HG03571 (cell line): ENCODE data around the gene TMEM138.
A peak's percentile ranks its signal among the peaks of the same experiment; 100 is the strongest.

Source experiments
- ATAC-seq: cut with Tn5 transposase; IDR thresholded peaks from one replicate; pipeline ENCODE4 v1.9.1; 2021; ENCODE audit not compliant: unreplicated experiment

The TMEM138 gene

DNA sequence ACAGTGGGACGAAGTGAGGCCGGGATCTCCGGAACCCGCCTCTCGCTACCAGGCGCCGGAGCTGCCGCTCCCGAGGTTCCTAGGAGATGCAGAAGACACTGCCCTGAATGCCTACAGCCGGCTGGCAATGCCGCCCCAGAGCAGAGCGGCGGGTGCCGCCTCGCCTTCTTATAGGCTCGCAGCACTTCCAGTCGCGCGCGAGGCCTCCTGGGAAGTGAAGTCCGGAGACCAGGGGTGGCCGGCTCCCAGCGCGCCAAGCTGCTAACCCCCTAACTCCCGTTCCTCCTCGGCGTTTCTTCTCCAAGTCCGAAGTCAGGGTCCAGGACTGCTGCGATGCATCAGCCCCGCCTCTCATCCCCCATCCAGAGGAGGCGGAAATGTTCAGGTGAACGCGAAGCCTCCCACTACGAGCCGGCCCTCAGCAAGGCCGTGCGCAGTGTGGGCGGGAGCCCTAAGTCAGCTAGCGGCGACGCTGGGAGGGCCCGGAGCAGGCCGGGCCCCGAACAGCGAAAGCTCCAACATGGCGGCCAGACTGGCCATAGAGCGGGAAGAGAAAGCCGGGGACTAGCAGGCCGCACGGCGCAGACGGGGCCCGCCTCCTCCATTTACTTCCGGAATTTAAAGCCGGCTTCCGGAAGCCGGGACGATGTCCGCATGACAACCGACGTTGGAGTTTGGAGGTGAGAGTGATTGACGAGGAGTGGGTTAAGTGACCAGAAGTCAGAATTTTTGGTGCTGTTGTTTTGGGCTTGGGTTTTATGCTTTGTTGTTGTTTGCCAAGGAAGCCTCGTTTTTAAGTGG lies at the start of gene TMEM138, which contains the start of gene CYB561A3:
Gene TMEM138, plus strand, starts transcription at position 634 of the 801 bp plus-strand sequence. CDS start 2,017 bp downstream, outside the sequence.
Gene CYB561A3, minus strand, starts transcription at position 142 of the 801 bp plus-strand sequence. CDS start 5,169 bp downstream, outside the sequence.
- ATAC-seq: peak; percentile 77

DNA sequence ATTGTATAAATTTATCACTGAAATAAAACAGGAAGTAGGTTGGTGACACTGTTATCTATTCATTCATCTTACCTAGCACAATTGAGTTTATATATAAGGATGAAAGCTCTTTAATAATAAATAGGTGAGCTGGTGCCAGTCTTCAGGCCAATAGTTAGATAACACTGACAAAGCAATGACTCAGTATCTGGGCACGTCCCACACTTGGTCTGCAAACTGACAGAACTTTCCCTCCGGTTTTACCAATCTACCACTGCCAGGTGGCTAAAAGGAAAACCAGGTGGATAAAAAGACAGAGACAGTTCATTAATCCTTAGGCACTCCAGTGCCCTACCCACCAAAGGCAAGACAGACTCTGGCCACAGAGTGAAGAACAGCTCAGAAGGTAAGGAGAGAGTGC lies 46.9 kb upstream of the TMEM138 start:
- ATAC-seq: no peak

DNA sequence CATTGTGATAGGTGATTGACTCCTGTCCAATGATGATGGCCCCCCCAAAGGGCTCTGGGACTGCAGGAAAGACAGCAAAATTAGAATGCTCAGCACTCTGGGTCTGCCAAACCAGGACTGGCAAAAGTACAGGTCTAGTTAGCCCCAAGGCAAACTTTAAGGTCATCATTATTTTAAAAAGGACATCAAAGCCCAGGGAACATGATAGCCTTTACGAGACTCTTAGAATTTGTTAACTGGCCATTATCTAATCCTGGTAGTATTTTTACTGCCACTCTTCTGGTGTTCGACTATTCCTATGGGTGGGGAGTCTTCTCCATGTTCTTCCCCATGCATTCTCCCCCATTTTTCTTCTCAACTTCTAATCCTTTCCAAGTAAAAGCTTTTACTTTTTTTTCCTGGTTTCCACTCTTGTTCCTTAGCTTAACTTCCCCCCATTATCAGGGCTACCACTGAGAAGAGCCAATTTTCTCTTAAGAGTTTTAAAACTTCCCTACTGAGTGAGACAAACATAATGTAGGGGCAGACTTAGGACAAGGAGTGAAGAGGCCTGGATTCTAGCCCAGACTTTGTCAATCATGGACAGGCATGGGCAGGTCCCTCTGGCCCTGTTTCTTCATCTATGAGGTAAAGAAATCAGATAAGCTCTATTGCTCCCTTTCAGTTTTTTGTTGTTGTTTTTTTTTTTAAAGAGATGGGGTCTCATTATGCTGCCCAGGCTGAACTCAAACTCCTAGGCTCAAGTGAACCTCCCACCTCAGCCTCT lies 36.3 kb upstream of the TMEM138 start:
- no peak for ATAC-seq

DNA sequence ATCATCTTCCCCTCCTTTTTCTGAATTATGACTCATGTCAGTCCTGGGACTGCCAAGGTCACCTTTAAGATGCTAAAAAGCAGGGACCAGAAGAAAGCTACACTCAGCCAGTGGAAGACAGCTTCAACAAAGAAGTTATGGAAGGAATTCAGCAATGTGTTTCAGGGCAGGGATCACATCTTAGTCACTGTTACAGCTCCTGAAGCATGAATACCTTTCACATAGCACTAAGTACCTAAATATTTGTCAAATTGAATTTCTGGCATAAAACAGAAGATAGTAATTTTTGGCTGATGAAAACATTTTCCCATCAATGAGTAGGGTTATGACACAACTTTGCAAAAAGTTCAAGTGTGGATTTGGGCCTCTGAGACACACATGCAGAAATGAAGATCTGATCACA lies 34.5 kb upstream of the TMEM138 start:
- no peak for ATAC-seq

DNA sequence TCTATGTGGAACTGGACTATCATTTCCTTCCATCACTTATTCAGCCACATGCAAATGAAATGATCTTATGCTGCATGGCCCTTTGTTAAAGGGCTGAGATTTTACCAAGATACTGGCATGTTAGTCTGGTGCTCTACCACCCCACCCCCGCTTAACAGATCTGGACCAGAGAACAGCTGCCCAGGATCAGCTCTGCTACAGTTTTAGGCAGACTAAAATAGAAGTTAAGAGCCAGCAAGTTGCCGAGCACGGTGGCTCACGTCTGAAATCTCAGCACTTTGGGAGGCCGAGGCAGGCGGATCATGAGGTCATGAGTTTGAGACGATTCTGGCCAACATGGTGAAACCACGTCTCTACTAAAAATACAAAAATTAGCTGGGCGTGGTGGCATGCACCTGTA lies 33.8 kb upstream of the TMEM138 start:
- ATAC-seq: no peak

DNA sequence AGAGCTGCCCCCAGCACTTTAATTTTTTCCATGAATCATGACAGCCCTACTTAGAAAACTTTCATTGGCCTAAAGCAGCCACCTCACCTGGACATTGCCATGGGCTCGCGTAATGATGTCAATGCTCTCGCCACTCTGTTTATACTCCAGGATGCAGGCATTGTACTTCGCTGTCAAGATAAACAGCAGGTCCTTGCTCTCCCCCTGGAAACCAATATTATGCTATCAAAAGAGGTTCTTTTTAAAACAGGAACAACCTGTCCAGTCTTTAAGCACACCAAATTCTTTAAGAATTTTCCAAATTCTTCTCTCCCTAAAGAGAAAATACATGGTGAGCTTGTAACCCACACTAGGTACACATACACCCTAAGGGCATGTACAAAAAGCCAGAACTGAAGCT lies 32.3 kb upstream of the TMEM138 start:
- no peak for ATAC-seq

DNA sequence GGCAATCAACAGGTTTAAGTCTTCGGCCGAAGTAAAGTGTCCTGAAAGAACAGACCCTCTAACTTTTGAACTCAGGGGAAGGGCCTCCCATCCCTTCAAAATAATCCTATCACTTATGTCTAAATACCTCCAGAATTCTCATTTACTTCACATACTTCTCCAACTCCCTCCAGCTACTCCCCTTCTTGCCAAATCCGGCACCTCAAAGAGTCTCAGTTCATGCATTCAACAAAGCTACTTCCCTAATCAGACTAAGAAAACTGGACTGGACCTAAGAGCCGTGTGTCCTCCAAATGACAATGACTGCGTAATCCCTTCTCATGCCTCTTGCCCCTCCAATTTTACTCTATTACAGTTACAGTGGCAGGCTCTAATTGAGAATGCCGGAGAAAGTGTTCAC lies 30.5 kb upstream of the TMEM138 start:
- ATAC-seq: no peak

DNA sequence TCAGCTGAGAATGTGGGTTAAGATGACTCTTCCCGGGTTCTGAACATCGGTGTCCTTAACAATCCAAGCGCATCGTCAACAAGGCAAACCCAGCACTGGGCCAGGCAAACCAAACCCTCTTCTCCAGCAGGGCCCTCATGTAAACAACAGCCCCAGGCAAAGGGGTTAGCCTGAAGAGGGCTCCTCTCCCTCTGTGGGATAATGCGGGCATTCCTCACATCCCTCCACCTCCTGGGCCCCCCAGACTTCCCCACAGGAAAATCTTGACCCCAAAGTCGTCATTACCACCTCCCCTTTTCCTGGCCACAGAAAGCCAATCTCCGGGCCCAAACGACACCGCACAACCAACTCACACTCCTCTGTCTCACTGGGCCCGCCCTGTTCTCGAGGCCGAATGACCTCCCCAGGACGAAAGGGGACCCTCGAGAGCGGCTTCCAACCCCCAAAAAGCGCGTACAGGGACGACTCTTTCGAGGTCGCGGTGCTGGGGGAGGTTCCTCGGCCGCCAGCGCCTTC lies 29.8 kb upstream of the TMEM138 start:
- ATAC-seq: no peak

DNA sequence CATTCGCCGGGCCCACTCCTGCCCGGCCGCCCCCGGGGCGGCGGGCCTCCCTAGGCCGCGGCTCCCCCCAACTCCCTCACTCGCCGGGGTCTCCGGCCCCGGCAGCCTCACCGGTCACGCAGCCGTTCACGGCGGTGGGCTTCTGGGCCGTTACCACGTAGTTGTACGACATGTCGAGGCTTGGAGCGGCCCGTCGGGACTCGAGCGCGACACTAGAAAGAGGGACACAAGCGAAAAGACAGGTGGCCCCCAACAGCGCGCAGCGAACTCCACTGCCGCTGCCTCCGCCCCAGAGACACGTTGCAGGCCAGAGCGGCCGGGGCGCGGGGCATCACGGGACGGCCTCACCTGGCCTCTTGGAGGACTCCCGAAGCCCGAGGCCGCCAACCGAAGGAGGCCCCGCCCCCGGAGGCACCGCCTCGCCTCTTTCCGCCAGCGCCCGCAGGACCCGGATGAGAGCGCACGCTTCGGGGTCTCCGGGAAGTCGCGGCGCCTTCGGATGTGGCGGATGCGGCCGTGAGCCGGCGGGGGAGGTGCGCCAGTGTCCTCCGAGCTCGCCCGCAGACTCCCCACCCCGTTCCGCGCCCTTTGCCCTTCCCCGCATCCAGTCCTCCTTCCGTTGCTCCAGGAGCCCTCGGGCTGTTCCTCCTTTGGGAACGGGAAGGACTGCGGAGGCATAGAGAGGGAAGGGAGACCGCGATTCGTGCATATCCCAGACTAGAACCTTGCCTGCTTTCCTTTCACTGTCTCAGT lies 29.2 kb upstream of the TMEM138 start, which contains the start of the genes DDB1 and TKFC:
Gene DDB1, minus strand, starts transcription at position 309 of the 753 bp plus-strand sequence. Its CDS starts 137 bp downstream, at position 172.
Gene TKFC, plus strand, starts transcription at position 432 of the 753 bp plus-strand sequence. CDS start 1,501 bp downstream, outside the sequence.
- ATAC-seq: peak; percentile 83

DNA sequence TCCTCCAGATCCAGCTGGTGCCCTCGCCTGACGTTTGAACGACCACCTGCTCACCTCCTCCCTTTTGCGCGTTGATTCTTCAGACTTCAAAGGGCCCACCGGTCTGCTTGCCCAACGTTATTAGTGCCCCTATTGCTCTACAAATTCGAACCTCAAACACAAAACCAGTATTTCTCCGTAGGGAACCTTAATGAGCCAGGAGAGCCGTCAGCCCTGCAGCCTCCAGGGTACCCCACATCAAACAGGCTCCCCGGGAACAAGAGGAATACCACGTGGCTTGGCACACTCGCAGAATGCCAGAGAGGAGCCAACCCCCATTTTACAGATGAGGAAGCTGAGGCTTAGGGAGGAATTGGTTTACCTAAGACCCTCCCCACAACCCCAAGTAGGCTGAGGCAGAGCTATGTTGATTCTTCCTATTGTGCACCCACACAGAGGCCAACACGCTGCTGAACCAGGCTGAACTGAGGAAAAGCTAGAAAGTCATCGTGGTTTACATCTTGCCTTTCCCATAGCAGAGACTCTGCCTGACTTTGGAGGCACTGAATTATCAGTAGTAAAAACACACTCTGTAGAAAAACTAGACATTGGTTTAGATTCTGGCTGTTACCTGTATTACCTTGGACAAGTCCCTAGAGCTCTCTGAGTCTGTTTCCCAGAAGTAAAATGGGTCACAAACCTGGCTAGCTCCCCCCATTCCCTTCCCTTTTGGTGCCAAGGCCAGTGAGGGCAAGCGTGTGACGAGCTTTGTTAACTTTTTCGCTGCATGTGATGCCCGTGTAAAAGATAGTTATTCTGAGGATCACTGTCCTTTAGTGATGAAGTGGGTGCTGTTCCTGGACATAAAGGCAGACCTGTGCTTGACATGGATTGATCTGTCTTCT lies 28.4 kb upstream of the TMEM138 start:
- ATAC-seq: no peak

DNA sequence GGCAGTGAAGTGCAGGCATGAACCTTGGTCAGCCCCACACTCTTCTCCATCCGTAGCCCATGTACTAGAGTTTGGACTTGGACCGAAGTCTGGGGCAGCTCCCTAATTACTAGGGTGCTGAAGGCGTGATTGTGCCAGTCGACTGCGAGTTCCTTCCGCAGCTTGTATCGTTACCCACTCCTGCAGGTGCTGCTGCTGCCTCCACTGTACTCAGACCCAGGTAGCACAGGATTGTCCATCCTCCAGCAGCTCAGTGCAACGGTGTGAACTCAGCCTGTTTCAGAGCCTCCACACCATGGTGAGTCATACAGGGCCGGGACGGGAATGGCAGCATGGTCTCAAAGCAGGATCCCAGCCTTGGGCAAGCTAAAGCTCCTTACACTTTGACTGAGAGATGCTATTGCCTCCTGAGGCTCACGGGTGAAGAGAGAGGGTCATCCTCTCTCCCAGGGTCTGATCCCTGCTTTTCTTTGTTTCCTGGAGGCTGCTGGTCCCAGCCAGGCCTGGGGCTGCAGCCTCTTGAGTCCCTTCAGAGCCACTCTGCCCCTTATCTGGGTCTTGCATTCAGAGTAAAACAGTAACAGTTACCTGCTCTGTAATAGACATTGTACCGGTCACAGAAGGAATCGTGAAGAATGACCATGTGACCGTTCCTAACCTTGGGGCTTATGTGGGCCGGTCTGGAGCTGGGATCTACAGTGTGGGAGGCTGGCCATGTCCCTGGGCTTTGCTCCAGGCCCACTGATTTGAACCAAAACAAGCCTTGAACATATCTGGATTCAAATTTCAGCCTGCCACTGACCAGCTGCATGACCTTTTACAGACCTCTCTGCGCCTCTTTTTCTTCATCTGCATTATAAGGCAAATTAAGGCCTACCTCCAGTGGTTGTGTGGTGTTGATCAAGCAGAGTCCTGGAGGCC lies 27.5 kb upstream of the TMEM138 start:
- ATAC-seq: no peak

DNA sequence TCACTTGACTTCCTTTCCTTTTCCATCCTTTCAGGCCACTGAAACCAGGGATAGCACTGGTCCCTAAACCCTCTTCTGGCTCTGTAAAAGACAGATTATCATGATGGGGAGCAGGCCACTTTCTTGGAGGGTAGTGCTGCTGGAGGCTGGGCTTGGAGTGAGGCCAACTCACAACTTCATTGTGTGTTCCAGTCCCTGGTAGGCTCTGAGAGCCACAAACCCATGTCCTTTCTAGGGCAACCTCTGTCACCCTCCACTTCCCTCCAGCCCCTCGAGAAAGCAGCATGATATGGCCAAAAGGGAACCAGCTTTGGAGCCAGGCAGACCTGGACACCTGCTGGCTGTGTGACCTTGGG lies 26.8 kb upstream of the TMEM138 start:
- no peak for ATAC-seq

DNA sequence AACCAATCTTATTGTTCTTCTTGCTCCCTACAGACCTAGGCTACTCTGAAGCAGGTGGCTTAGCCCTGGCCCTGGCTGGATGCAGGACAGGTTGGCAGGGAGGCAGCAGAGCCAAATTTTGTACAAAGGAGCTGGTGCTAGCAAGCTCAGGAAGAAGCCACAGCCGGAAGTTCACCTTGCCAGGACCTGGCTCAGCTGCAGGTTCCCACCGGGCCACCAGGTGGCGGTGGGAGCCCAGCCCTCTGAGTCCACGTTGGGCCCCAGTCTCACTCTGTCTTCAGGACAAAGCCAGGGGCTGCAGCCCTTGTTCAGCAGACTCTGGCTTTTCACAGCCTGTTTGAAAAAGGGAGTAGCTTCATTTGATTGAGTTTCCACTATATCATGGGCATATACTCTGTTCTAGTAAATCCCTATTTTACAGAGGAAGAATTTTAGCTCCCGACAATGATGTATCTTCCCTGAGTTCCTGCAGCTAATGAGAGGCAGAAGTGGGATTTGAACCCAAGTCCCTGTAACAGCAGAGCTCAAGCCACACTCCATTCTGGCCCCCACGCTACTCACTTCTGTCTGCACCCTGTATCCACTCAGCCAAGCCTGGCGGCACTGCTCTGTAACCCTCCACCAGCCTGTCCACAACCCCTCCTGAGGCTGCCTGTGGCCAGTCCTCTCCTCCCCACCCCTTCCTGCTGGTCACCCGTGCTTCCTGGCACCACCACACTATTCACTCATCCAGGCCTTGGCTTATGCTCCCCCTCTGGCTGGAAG lies 25.8 kb upstream of the TMEM138 start:
- peak; percentile 44 for ATAC-seq

DNA sequence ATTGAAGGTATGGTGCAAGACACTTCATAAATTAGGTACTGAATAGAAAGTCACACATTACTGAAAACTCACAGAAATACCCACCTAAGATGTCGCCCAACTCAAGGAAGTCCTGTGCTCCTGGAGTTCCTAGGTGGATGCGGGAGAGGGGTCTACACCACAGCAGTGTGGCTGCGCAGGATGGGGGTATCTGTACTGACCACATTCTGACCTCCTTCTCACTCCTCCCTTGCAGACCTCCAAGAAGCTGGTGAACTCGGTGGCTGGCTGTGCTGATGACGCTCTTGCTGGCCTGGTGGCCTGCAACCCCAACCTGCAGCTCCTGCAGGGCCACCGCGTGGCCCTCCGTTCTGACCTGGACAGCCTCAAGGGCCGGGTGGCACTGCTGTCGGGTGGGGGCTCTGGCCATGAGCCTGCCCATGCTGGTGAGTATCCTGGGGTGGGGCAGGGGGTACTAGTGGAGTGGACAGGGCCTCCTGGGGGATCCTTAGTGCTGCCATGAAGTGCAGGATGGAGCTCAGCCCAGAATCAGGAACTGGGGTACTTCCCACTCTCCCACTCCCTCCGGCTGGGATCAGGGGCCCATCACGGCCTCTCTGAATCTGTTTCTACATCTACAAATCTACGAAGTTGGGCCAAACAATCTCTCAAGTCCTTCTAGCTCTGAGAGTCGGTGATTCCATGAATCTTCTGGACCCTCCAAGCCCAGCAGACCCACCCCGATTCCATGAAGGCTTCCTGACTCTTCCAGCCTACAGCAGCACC lies 24.3 kb upstream of the TMEM138 start:
- no peak for ATAC-seq

DNA sequence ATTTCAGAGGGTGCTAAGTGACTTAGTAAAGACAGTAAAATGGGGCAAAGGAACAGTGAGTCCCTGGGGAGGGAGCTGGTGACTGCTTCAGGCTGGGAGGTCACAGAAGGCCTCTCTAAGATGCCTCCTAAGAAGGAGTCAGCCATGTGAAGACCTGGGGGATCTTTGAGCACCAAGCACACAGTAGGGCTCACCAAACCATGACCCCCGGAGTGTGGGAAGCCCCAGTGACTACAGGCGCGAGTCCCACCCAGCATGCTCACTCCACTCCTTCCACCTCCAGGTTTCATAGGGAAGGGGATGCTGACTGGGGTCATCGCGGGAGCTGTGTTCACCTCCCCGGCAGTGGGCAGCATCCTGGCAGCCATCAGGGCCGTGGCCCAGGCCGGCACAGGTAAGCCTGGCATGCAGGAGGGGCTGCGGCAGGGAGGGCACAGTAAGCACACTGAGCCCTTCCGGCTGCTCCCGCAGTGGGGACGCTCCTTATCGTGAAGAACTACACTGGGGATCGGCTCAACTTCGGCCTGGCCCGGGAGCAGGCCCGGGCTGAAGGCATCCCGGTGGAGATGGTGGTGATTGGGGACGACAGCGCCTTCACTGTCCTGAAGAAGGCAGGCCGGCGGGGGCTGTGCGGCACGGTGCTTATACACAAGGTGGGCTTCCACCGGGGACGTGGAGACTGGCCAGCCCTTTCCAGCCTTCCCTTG lies 23.2 kb upstream of the TMEM138 start:
- no peak for ATAC-seq

DNA sequence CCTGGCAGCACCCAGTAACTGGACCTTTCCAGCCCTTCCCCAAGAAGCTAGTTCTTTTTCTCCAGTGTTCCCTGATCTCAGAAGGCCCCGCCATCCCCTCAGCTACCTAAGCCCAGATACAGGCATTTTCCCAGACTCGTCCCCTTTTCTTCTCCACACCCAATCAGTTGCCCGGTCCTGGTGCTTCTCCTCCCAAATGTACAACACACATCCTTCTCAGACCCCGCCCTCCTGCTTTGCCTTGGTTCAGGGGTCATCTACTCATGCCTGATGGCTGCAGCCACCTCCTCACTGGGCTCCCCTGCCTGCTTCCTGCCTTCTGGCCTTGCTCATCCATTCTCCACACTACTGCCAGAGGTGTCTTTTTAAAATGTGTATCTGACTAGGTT lies 22.7 kb upstream of the TMEM138 start:
- no peak for ATAC-seq

DNA sequence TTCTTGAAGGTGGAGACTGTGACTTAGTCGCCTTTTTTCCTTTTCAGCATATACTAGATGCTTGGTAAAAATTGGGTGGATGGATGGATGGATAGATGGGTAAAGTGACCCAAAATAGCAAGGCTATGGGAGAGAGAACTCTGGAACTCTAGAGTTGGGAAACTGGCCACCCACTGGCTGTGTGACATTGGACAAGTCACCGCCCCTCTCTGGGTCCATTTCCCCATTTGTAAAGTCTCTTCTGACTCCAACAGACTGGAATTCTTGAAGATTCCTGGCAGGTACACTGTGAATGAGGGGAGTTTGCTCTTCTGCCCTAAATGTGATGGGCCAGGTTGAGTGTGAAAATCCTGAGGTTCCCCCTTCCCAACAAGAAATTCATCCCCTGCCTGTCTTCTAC lies 21.2 kb upstream of the TMEM138 start:
- ATAC-seq: no peak
